Measurements from ENCODE around the gene SLC9A1.

GRCh38 chr1:27120854-27121253 is 34.1 kb downstream of the SLC9A1 start:
- no peak for TF ChIP-seq CTCF (IDR thresholded peaks at IDR 0.05)
- no peak for TF ChIP-seq EZH2 (IDR thresholded peaks at IDR 0.05; ENCODE audit: borderline replicate concordance, insufficient read depth, low read depth, low read length, poor library complexity, severe bottlenecking)
